ENCODE results near the gene LRRFIP1.
"Not testable (repeated sequence)": the region's sequence is repeated elsewhere in the genome, so short reads cannot be mapped to it uniquely, and the experiment has no call there.

Gene LRRFIP1

GRCh38 chr2:237661270-237661669, 33.9 kb downstream of the LRRFIP1 start:
- no peak overlapping the region for H3K4me3 ChIP-seq (ENCODE audit: low read depth, low read length)
- no peak for TF ChIP-seq CTCF (IDR thresholded peaks at IDR 0.05; ENCODE audit: borderline replicate concordance, insufficient read depth, low read depth, low read length)

GRCh38 chr2:237661799-237662328, 34.5 kb downstream of the LRRFIP1 start:
- TF ChIP-seq CTCF (IDR thresholded peaks at IDR 0.05; ENCODE audit: borderline replicate concordance, insufficient read depth, low read depth, low read length) = no peak
- no peak overlapping the region for H3K4me3 ChIP-seq (ENCODE audit: low read depth, low read length)

GRCh38 chr2:237662671-237663093, 35.3 kb downstream of the LRRFIP1 start:
- H3K4me3 ChIP-seq (ENCODE audit: low read depth, low read length) = no peak overlapping the region
- TF ChIP-seq CTCF (IDR thresholded peaks at IDR 0.05; ENCODE audit: borderline replicate concordance, insufficient read depth, low read depth, low read length) = no peak

GRCh38 chr2:237663517-237664110, 36.2 kb downstream of the LRRFIP1 start:
- H3K4me3 ChIP-seq (ENCODE audit: low read depth, low read length) = no peak overlapping the region
- TF ChIP-seq CTCF (IDR thresholded peaks at IDR 0.05; ENCODE audit: borderline replicate concordance, insufficient read depth, low read depth, low read length) = no peak

GRCh38 chr2:237664151-237664550, 36.8 kb downstream of the LRRFIP1 start:
- no peak overlapping the region for H3K4me3 ChIP-seq (ENCODE audit: low read depth, low read length)
- TF ChIP-seq CTCF (IDR thresholded peaks at IDR 0.05; ENCODE audit: borderline replicate concordance, insufficient read depth, low read depth, low read length) = no peak

- TF ChIP-seq CTCF (IDR thresholded peaks at IDR 0.05; ENCODE audit: borderline replicate concordance, insufficient read depth, low read depth, low read length) = no peak
- no peak overlapping the region for H3K4me3 ChIP-seq (ENCODE audit: low read depth, low read length)
These were observed 38.3 kb downstream of the LRRFIP1 start for GRCh38 chr2:237665713-237666143.

GRCh38 chr2:237666606-237667005, 39.2 kb downstream of the LRRFIP1 start:
- no peak for TF ChIP-seq CTCF (IDR thresholded peaks at IDR 0.05; ENCODE audit: borderline replicate concordance, insufficient read depth, low read depth, low read length)
- H3K4me3 ChIP-seq (ENCODE audit: low read depth, low read length) = no peak overlapping the region

GRCh38 chr2:237667050-237667576, 39.7 kb downstream of the LRRFIP1 start:
- not testable (repeated sequence) for H3K4me3 ChIP-seq (ENCODE audit: low read depth, low read length)

All from GM12875 (cell line).